HG03439 (cell line): ENCODE results near the gene SCYL2.
A peak's percentile ranks its signal among the peaks of the same experiment; 100 is the strongest.
"Not testable (repeated sequence)": the region's sequence is repeated elsewhere in the genome, so short reads cannot be mapped to it uniquely, and the experiment has no call there.

Source experiments
- ATAC-seq: cut with Tn5 transposase; IDR thresholded peaks from one replicate; pipeline ENCODE4 v1.9.1; 2021; ENCODE audit warnings: mild to moderate bottlenecking, moderate library complexity; ENCODE audit not compliant: unreplicated experiment

Gene SCYL2

GRCh38 chr12:100266835-100267602 lies at the start of gene SCYL2, which contains the start of gene DEPDC4:
TSS of gene SCYL2 (plus strand) at chr12:100267177. CDS start at chr12:100282971, 15,794 bp downstream.
TSS of gene DEPDC4 (minus strand) at chr12:100267079. CDS start at chr12:100267076, 3 bp downstream.
- ATAC-seq = peak; percentile 93

DNA sequence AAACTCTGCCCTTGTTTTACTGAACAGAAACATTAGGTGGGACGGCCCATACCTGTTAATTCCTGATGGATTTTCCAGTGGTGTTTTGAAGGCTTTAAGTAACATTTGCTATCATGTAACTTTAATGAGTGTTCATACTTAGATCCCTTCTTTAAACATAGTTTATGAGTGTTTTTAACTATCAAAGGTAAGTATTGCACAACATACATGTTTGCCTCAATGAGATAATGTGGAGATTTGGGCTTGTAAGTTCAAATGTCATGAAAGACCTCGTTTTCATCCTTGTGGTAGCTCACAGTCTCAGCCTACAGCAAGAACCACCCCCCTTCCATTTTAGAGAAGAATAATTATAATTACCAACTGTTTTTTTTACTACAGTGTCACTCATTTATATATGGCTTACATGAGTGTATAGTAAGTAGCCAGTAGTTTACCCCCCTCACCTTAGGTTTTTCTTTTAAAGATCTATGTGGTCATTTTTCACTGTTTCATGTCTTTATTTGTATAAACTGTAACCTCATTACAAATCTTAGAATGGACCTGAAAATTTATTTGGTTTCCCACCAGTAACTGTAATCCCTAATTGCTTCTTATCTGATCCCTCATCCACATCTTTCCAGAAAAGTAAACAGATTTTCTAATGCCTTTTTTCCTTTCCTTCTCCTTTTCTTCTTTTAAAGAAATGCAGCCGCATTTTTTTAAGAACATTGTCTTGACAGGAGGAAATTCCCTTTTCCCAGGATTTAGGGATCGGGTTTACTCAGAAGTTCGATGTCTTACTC lies 47.5 kb upstream of the SCYL2 start:
- ATAC-seq = no peak

DNA sequence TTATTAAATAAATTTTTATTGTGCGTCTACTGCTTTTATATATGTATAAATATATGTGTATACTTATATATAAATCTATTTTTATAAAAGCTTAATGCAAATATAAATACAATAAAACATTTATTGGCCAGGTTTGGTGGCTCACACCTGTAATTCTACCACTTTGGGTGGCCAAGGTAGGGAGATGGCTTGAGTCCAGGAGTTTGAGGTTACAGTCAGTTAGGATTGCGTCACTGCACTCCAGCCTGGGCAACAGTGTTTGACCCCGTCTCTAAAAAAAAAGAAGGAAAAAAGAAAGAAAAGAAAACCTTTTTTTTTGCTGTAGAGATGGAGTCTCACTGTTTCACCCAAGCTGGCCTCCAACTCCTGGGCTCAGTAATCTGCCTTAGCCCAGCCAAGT lies 45.5 kb upstream of the SCYL2 start:
- ATAC-seq = no peak

DNA sequence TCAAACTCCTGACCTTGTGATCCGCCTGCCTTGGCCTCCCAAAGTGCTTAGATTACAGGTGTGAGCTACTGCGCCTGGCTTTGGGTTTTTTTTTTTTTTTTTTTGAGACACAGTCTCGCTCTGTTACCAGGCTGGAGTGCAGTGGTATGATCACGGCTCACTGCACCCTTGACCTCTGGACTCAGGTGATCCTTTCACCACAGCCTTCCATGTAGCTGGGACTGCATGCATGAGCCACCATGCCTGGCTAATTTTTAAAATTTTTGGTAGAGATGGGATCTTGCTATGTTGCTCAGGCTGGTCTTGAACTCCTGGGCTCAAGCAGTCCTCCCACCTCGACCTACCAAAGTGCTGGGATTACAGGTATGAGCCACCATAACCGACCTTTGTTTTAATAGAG lies 44.8 kb upstream of the SCYL2 start:
- ATAC-seq = not testable (repeated sequence)

GRCh38 chr12:100225491-100225890 lies 41.5 kb upstream of the SCYL2 start:
- no peak for ATAC-seq

DNA sequence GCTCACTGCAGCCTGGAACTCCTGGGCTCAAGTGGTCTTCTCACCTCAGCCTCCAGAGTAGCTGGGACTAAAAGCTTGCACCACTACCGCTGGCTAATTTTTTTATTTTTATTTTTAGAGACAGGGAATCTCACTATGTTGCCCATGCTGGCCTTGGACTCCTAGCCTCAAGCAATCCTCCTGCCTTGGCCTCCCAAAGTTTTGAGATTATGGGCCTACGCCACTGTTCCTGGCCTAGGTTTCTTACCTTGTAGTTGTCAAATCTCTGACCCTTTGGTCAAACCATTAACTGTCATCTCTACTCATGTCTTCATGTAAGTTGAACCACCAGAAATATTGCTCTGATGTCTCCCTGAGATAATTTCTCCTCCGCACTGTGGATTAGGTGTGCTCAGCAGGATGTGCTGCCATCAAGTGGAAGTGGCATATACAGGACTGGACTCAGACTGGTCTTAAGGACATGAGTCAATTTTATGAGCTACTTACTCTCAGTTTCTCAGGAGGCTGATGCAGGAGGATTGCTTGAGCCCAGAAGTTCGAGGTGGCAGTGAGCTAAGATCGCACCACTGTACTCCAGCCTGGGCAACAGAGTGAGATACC lies 37.8 kb upstream of the SCYL2 start:
- ATAC-seq = no peak

DNA sequence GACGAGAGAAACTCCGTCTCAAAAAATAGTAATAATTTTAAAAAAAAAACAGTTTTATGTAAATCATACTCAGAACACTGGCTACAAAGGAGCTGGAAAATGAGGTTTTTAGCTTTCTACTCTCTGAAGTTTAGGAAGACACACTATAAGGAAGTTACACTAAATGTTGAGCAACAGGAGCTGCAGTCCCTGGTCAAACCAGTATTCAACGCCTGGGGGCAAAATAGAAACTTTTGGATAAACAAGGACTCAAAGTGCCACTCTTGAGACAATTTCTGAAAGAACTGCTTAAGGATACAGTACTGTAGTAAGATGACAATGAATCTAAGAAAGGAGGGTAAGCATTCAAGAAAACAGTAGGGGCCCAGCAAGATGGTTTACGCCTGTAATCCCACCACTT lies 37.1 kb upstream of the SCYL2 start:
- ATAC-seq = no peak

DNA sequence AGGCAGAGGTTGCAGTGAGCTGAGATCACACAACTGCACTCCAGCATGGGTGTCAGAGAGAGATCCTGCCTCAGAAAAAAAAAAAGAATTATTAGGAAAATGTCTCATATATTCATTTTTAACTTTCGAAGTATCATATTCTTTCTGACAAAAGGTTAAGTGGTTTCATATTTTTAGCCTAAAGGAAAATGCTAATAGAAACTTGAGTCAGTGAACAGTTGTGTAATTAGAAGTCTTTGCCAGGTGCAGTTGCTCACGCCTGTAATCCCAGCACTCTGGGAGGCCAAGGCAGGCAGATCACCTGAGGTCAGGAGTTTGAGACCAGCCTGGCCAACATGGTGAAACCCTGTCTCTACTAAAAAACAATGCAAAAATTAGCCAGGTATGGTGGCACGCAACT lies 35.1 kb upstream of the SCYL2 start:
- not testable (repeated sequence) for ATAC-seq

DNA sequence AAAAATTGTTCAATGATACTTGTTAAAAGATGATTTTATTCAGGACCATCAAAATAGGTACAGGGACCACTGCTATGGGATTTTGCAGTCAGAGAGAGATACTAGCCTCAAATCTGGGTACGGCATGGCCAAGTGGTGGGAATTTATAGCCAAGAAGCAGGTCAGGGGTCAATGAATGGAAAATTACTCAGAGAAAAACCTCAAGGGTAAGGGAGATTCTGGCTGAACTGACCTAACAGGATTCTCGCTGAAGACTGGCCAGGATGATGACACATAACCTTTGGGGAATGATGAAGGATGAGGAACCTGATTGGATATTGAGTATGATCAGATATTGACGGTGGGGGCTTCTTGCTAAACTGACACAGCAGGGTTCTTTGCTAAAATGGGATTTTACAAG lies 32.8 kb upstream of the SCYL2 start:
- ATAC-seq = no peak

DNA sequence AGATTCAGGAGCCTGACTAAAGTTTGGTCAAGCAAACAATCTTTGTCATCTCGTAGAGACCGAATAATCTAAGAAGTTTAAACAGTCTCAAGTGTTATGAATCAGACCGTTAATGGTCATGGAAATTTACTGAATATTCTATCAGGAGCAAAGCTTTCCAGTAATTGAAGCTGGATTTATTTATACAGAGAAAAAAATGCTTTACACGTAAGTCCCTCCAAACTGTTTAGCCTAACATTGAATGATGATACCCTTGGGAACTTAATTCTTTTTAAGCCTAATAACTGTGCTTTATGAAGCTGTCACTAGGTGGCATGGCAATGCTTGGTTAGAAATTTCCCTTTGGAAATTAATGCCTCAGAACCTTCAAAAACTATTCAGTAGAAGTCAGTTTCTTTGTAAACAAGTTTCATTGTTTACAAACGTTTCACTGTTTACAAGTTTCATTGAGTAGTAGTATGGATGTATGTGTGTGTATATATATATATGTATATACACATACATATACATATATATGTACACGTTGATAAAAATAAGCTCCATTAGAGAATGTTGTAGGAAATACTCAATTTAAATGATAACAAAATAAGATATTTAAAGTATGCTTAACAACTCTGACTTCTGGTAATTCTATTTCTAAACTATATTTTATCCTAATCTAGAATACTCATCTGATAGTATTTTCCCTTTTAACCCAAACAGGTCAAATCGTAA lies 32.2 kb upstream of the SCYL2 start:
- no peak for ATAC-seq

GRCh38 chr12:100238801-100239200 lies 28.2 kb upstream of the SCYL2 start:
- ATAC-seq = no peak

- ATAC-seq = no peak
These were observed 27.4 kb upstream of the SCYL2 start for GRCh38 chr12:100239589-100239988.

DNA sequence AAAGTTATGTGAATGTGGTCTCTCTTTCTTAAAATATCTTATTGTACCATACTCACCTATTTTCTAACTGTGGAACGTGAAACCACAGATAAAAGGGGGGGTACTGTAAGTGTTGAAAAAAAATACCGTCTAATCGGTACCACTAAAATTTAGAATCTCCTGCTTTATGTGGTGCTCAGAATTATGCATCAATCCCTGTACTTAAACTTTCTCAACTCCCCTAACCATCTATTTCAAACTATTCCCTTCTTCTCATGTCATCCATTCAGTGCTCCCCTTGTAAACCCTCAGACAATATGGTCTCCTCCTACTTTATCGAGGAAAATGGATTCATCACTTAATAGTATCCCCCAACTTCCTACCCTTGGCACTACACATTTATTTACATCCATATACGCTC lies 23.8 kb upstream of the SCYL2 start:
- no peak for ATAC-seq

DNA sequence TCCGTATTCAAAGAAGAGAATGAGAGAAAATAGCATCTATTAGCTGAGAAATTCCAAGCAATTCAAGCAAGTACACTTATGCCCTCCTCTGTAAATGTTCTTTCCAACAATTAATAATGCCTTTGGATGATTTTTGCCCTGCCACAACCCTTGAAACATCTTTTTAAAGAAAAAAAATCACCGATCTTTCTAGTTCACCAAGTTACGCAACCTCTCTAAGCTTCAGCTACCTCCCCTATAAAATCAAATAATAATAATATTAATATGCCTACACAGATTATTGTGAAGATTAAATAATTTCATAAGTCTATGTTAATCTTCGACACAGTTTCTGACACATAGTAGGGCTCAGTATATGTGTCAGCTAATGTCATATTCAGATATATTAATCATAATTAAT lies 19.2 kb upstream of the SCYL2 start:
- no peak for ATAC-seq

DNA sequence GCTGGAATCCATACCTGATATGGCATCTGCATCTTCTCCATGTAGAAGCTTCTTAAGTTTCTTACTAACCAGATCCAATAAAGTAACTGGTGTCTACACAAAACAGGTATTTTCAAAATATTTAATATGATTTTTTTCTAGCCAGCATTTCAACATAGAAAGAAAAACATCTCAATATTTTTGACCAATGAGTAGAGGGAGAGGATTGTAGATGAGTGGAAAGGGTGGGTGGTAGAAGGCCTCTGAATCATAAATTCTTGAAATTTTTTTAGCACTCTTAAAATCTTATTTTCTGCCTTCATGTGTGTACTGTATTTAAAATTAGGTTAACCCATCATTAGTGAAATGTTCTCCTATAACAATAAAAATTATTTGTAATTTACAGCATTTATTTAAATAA lies 18.1 kb upstream of the SCYL2 start:
- no peak for ATAC-seq

- ATAC-seq = no peak
These were observed 17.0 kb upstream of the SCYL2 start for GRCh38 chr12:100249941-100250340.

- ATAC-seq = no peak
These were observed 15.1 kb upstream of the SCYL2 start for GRCh38 chr12:100251917-100252316.

DNA sequence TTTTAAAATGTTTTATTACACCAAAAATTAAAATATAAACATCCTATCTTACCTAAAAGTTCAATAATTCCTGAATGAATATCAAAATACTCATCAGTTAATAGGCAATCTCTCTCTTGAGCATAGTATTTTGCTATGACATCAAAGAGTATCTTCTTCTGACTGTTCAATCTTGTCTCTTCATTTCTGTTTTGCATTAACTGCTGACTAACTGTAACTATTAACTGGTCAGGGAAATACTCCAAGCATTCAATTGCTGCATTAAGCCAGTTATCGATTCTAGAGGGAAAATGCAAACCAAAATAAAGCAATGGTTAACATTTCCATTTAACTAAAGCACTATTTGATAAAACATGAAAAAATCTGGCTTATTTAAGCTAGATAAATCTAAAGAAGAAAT lies 13.5 kb upstream of the SCYL2 start:
- no peak for ATAC-seq

DNA sequence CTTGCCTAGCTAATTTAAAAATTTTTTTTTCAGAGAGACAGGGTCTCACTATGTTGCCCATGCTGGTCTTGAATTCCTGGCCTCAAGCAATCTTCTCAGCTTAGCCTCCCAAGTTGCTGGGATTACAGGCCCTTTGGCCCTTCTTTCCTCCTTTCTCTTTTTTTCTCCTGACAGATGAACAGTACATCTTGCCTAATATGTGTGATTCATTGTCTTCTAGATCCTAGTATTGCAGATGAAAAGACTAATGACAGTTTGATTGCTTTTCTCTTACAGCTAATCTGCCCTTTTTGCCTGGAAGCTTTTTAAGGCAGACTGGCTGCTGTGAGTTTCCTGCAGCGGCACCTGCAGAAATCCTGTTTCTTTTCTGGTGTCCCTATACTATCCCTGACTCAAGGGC lies 12.1 kb upstream of the SCYL2 start:
- no peak for ATAC-seq

- no peak for ATAC-seq
These were observed 8.8 kb upstream of the SCYL2 start for GRCh38 chr12:100258127-100258526.

DNA sequence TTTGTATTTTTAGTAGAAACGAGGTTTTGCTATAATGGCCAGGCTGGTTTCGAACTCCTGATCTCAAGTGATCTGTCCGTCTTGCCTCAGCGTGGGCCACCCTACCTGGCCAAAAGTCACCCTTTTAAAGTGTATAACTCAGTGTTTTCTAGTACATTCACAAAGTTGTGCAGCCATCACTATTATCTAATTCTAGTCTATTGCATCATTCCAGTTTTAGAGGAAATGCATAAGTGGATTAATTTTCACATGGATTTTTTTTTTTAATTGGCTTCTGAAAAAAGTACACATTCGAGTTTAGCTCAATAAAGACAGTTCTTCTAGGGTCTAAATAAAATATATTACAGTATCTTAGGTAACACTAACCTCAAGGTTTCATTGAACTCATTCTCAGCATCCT lies 3.8 kb upstream of the SCYL2 start:
- no peak for ATAC-seq
